Keratinocyte (primary cell): Measurements from ENCODE around the gene SMAP1.

Experiments
- CTCF ChIP-seq, 3 experiments: IDR thresholded peaks in 1 of 3; conservative IDR thresholded peaks in 1 of 3; optimal IDR thresholded peaks in 1 of 3; 2 replicates in 2 of 3; 3 replicates in 1 of 3; pipeline versions ENCODE3 to v1.5.1; 2011; ENCODE audit warnings: low read length in 3 of 3, mild to moderate bottlenecking in 3 of 3, moderate library complexity in 2 of 3, control low read depth in 1 of 3, inconsistent platforms in 1 of 3; ENCODE audit not compliant: insufficient read depth in 2 of 3; ENCODE audit errors: extremely low read depth in 1 of 3
- EZH2 ChIP-seq: IDR thresholded peaks from one replicate; pipeline ENCODE4 v1.6.1; 2012; ENCODE audit warnings: inconsistent platforms, mild to moderate bottlenecking, low read length, moderate library complexity

- TF ChIP-seq CTCF (optimal IDR thresholded peaks at IDR 0.05 in 1 of 3, IDR thresholded peaks at IDR 0.05 in 1 of 3, conservative IDR thresholded peaks at IDR 0.05 in 1 of 3; ENCODE audit: extremely low read depth in 1 of 3, insufficient read depth in 2 of 3, low read length in 3 of 3): no peak
- no peak for TF ChIP-seq EZH2
Observed at GRCh38 chr6:70839286-70840266, 171.9 kb downstream of the SMAP1 start.
